Ammon's horn (tissue), 1 donor: ENCODE data around the gene ANO10.

Experiments used
- DNase-seq: peaks from one replicate; pipeline ENCODE4 v3.0.0-alpha.2; 2016; ENCODE audit warnings: low spot score

The ANO10 gene

GRCh38 chr3:43316783-43317460 is 304.9 kb downstream of the ANO10 start:
- DNase-seq, result no peak
